Breast epithelium (tissue), 3 donors: Measurements from ENCODE around the gene DMD.

Experiments
- POLR2A ChIP-seq: fragments of 450-650 bp; IDR thresholded peaks from one replicate; pipeline ENCODE4 v1.6.1; 2016; ENCODE audit warnings: antibody characterized with exemption, mild to moderate bottlenecking, moderate library complexity
- TF ChIP-seq, protein P1 (sequence below), 3 donors: fragments of 450-650 bp; IDR thresholded peaks; one replicate each; pipeline ENCODE4 v1.5.1; 2016 to 2017; ENCODE audit warnings: antibody characterized with exemption in 3 of 3, mild to moderate bottlenecking in 3 of 3, moderate library complexity in 3 of 3

DNA sequence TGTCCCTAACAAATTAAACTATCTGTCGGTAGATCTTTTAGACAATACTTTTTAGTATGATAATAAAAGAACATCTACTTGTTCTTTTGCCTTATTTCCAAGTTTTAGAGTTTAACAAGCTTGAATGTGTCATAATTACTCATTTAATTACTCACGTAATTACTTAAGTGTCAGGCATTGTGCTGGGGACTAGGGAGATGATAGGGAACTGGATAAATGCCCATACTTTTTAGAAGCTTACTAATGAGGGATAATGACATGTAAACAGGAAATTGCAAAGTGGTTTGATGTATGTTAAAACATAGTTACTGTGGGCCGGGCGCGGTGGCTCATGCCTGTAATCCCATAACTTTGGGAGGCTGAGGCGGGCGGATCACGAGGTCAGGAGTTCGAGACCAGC lies 158.3 kb downstream of the DMD start:
- TF ChIP-seq, protein P1, sequence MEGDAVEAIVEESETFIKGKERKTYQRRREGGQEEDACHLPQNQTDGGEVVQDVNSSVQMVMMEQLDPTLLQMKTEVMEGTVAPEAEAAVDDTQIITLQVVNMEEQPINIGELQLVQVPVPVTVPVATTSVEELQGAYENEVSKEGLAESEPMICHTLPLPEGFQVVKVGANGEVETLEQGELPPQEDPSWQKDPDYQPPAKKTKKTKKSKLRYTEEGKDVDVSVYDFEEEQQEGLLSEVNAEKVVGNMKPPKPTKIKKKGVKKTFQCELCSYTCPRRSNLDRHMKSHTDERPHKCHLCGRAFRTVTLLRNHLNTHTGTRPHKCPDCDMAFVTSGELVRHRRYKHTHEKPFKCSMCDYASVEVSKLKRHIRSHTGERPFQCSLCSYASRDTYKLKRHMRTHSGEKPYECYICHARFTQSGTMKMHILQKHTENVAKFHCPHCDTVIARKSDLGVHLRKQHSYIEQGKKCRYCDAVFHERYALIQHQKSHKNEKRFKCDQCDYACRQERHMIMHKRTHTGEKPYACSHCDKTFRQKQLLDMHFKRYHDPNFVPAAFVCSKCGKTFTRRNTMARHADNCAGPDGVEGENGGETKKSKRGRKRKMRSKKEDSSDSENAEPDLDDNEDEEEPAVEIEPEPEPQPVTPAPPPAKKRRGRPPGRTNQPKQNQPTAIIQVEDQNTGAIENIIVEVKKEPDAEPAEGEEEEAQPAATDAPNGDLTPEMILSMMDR (IDR thresholded peaks at IDR 0.05): no peak
- no peak for TF ChIP-seq POLR2A
